Activated CD4-positive, CD25-positive, alpha-beta regulatory T cell treated with anti-CD3 and anti-CD28 coated beads, Interleukin-2, amount 50 U/mL, for 24 hours (primary cell): ENCODE measurements around the gene GARS1.

Source experiments
- ATAC-seq, 2 donors: fragments of 150-1000 bp; cut with Tn5 transposase; one replicate each; pipeline ENCODE4 v1.10.0; 2021; ENCODE audit warnings: mild to moderate bottlenecking in 1 of 2, moderate library complexity in 1 of 2

Gene GARS1

DNA sequence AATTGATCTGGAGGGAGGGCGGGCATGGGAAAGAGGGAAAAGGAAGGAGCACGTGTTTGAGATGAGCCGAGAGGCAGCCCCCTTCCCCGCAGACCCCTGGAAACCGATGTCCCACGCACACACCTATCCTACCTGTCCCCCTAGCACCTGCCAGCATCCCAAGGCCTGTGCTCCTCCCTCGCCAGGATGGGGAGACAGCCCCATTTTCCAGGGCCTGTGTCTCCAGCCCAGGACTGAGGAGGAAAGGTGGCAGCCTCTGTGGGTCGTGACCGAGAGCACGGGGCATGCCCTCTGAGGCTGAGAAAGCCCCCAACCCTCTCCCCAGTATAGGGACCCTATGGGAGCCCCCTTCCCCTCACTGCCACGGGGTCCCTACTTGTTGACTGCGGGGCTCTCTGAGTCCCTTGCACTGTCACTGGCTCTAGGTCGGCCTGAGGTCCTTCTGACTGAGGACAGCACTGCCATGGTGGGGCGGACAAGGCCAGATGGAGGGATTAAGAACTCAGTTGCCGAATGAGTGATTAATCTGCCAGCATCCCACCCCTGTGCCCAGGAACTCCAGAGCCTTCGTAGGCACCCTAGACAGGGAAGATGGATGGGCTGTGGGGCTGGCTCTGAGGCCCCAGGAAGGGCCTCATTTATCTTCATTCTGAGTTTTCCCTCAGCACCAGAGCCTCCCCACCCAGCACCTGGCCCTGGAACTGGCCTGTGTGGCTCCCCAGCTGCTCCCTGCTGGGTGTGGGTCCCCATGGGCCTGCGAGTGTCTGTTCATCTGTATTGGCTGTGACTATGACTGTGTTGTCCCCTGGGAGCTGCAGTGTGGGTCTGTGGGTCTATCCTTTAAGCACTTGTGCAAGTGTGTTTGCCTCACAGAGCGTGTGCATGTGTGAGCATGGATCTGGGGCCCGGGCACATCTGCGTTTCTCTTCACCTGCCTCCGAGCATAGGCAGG lies 61.6 kb downstream of the GARS1 start:
- ATAC-seq, result no peak

DNA sequence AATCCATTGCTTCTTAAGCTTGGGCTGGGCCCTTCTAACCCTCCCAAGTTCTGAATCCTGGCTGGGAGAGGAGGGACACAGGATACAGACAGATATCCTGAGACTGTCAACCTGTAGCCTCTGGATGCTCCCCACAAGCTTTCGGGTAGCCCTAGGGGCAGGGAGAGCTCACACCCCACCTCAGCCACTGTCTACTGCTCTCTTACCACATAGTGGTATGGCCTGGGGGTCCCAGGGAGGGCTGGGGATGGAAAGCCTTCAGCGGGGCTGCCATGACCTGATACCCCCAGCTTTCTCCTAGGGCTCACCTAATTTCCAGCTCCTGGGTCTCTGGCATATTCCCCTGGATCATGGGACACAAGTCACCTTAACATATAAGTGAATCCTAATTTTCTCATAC lies 62.5 kb downstream of the GARS1 start:
- ATAC-seq, result no peak

DNA sequence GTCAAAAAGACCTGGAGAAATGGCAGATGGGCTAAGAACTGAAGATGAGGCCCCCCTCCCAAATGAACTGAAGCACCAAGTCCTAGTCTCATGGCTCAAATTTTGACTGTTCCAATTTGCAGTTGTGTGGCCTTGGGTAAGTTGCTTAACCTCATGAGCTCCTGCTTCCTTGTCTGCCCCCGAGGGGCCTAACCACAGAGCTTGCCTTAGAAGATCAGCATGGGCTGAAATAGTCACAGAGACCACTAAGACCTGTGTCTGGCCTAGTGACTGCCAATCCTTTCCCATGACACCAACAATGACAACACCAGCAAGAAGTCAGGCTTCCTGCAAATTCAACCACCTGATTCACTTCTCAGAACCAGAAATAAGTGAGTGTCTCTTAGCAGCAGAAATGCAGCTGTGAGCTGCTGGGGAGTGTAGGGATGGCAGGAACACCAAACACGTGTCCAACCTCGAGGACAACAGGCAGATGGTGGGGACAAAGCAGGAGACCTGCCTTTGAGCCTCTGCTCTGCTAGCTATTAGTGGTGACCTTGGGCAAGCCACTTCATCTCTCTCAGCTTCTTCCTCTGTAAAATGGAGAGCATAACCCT lies 63.9 kb downstream of the GARS1 start:
- no peak for ATAC-seq

DNA sequence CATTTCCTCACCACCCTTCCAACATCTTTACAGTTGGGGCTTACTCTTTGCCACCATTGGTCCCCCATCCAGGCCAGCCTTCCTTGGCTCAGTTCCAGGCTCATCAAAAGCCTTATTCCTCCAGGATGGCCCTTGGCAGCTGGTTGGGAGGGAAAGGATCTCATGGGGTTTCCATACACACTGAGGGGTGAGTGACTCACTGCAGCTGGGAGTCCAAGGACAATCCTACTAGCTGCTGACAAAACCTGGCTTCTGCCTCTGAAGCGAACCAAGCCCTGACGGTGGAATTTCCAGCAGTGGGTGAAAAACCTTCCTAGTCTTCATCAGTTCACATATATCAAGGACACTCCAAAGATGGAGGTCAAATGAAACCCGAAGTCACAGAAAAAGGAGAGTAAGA lies 64.6 kb downstream of the GARS1 start:
- no peak for ATAC-seq

DNA sequence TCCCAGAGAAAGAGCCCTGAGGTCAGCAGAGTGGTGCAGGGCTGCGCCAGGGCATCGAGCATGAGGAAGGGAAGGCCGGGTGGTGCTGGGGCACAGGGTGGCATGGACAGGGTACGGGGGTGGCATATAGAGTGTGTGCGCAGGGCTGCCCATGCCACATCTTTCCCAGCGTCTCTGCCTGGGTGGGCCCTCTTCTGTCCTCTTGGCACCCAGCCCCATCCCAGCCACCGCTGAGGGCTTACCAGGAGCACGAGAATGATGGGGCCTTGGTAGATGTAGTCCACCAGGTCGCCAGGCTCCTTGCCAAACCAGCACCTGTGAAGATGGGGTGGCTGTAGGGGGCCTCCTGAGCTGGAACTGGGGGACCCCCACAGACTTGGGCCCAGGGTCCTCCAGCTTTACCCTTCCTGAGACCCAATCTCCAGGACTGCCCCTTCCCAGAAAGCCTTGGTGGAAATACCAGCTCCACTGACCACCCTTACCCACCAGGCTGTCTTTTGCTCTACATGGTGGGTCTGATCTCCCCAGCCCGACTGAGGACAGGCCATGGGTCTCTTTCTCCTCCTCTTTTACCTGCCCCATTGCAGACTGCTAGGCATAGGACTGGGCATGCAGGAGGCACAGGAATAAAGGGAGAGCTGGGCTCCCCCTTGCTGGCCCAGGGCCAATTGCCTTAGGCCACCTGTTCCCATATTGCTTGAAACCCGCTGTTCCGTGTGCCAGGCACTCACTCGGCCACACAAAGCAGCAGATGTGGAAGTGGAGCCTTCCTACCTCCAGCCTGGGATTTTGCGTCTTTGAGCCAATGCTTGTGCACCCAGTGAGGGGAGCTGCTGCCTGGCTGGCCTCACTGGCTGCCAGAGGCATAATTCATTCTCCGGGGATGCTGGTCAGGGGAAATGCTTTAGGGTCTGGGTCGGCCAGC lies 65.9 kb downstream of the GARS1 start:
- no peak for ATAC-seq

DNA sequence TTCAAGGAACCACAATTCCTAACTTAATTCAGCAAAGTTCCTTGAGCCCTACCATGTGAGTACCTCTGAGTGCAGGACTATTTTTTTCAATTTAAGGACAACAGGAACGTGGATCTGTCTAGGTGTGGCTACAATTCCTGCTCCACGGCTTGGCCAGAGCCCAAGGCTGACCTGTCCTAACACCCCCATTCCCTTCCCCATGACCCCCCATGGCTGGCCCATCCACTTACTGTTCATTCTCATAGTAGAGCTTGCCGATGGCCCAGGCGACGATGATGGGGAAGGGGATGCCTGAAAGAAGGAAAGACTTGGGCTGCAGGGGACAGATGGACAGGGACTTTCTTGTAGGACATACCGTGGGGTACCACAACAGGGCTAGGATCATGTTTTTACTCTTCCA lies 67.2 kb downstream of the GARS1 start:
- no peak for ATAC-seq

DNA sequence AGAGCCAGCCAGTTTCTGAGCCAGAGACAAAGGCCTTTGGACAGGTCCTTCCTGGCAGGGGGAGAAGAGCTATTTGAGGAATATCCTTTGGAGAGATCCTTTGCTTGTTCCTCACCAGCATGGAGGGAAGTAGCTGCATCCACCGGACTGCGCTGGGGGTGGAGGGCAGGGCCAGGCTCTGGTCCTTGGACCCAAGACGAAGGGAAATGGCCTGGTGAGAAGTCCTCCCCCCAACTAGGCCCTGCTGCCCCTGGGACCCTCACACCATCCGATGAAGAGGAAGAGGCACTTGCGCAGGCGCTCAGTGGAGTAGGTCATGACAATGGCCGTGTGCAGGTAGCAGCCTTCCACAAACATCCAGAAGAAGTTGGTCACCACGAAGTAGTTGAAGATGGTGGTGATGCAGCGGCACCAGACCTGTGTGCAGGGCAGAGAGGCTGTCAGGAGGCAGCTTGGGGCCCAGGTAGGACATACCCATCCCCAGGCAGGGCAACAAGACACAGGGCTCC lies 67.8 kb downstream of the GARS1 start:
- no peak for ATAC-seq

DNA sequence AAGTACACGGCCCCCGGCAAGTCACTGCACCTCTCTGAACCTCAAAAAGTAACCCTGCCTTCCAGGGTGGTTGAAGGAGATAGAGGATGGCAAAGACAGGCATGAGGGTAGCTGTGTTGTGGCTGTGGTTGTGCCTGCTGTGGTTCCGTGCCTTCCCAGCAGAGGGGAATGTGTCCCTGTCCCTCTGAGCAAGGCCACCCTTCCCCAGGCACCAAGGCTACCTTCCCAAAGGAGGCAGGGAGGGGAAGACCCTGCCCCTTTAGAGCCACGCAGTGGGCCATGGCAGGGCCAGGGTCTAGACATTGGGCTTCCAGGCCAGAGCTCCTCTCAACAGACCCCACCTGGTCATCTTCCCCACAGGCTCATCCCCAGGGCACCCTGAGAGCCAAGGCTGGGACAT lies 68.7 kb downstream of the GARS1 start:
- ATAC-seq, result no peak

DNA sequence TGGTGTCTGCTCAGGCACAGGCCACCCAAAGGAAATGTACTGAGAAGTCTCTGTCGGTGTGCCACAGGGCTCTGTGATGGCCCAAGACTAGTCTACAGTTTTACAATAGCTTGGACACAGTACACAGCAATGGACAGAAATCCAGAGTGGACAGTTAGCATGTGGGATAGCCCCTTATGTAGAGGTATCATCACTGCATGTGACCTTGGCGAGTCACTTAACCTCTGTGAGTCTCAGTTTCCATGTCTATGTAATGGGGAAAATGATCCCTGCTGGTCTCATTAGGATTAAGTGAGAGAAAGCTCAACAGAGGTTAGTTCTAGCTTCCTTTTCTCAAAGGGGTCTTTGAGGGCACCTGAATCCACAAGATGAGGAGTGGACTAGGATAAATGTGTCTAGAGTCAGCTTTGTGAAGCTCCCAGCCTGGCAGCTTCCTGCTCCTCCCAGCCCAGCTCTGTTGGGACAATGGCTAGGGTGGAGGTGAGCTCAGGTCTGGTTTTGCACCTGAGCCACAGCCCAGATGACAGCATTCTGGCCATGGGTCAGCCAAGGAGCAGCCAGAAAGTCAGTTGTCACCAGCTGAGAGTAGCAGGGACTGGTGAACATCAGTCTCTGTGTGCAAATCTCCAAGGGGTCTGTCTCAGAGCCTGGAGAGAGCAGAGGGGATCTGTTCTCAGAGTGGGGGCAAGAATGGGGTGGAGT lies 69.7 kb downstream of the GARS1 start:
- ATAC-seq, result no peak

DNA sequence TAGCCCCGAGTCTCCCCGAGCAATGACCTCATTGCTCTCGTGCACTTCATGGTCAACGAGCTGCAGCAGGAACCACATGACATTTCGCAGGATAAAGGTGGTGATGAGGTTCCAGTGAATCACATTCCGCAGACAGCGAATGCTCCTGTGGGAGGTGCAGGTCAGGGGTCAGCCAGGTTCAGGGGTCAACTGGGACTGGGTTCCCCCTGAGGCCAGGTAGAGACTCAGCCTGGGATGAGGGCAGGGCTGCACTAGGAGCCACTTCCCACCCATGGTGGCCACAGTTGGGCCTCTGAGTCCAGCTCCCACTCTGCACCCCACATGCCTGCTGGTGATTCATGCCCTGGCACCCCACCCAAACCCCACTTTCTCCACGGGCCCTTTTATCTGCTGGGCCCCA lies 70.4 kb downstream of the GARS1 start:
- no peak for ATAC-seq

DNA sequence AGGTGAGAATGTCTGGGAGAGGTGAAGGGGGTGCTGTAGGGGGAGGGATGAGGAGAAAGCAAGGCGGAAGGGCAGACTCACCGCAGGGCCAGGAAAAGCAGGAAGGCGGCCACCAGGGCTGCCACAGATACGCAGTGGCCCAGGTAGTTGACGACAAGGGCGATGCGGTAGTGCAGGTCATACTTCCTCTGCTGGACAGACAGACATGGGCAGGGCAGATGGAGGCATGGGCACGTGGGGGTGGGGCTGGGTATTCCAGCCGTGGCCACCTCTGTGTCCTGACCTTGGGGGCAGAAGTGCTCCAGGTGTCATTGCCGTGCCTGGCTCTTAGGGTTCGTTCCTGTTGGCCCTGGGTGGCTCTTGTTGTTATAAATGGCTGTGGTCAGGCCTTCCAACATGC lies 70.8 kb downstream of the GARS1 start:
- ATAC-seq, result no peak

DNA sequence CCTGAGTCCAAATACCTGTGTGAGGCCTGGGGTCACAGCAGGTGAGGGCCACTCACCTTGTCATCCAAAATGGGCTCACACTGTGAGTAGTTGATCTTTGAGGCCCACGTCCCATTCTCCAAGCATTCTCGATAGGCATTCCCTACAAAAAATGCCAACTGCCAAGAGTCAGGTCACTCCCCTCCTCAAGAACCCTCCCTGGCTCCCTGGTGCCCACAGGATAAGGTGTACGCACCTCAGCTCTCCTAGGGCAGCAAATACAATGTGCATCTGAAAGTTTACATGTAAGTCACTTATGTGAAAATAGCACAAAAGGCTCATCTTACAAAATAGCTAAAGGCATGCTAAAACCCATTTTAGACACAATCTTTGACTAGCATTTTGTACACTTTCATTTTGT lies 72.5 kb downstream of the GARS1 start:
- ATAC-seq, result no peak

DNA sequence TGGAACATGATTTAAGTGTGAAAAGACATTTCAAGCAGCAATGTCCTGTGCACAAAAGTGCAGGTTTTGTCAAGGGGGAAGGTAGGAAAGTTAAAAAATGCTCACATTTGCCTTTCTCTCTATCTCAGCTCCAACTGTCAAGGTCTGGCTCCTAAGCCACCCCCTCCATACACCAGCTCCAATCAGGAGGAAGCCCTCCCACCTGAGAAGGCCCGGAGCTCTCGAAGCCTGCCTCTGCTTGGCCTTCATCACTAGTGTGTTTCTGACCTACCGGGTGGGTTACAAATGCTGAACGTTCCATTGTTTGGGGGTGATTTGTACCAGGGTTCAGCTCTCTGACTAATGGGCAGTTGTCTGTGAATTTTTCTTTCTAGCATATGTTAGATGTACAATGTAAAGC lies 73.4 kb downstream of the GARS1 start:
- ATAC-seq, result no peak

DNA sequence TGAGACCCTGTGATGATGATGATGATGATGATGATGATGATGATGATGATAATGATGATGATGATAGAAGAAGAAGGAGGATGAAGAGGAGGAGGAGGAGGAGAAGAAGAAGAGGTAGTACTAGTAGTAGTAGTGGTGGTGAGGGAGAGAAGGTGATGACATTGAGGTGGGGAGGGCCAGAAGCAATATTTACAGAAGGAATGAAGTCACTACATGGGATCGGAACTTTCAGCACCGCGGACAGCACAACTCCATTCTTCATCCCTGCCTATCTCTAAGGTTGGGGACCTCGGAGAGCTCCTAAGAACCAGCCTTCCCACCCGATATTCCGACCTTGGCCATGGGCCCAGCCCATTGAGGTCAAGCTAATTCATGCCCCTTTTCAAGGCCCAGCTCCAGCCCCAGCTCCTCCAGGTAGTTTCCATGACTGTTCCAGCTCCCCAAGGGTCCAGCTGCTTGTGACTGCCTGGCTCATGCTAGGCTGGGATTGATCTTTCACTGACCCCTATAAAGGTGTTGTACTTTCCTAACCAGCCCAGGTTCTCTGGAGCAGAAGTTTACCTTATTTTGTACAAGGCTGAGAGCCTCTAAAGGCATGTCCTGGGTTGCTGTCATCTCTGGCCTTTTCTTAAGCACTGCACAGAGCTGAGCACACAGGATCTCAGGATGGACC lies 77.3 kb downstream of the GARS1 start:
- ATAC-seq, result no peak

DNA sequence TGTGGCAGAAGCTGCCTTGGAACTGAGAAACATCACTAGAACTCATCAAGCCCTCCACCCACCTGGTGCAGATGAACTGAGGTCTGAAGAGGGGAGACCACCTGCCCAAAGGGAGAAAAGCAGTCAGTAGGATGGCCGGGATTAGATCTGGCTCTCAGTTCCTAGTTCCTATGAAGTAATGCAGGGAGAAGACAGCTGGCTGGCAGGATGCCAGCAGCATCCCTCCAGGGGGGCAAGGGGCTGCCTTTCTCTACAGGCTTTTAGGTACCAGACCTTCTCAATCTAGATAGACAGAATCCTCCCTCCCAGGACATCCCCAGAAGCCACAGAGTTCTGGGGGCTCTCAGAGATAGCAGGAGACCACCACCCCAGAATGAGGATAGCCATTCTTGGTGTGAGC lies 79.7 kb downstream of the GARS1 start:
- no peak for ATAC-seq

DNA sequence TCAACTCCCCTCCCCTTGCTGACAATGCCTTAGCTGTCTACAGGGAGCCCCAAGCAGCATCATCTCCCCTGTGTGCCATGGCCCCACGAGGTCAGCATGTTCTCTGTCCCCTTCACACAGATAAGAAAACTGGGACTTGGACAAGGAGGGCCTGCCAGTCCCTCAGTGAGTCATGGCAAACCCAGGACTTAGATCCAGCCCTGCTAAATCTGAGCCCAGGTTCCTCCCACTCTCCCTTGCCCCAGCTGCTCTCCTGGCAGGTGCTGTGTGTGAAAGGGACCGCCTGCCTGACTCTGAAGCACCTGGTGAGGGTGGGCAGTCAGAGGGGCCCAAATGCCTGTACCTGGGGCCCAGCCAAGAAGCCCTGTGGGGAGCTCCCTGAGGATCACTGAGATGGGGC lies 80.2 kb downstream of the GARS1 start:
- ATAC-seq, result no peak

DNA sequence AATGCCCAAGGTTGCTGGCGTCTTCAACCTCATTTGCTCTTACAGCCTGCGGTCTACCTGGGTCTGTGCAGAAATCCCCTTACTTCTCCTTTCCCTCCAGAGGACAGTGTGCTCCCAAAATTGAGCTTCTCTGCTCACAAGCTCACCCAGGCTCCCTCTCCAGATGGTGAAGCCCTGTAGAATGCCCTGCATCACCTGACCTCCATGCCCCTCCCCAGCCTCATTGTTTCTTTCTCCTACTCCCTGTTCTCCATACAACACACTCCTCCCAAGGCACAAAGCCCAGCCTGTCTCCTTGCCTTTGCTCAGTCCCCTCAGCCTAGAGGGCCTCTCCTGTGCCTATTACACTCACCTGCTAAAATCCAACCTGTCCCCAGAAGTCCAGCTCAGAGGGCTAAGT lies 84.1 kb downstream of the GARS1 start:
- no peak for ATAC-seq

DNA sequence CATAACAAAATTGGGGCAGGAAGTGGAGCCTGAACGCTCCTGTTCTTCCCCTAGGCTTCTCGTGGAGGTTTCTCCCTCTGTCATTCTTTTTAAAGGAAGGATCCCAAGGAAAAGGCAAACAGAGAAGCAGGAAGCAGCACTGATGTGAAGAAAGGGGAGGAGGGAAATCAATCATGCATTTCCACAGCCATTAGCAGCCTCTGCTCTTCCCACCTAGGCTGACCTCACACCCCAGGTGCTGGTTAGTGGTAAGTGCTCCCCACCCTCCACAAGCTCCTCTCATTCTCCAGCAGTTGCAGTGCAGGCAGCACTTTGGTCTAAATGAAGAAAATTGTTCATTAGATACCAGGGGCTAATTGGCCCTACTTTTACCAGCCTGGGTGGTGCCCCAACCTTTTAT lies 85.0 kb downstream of the GARS1 start:
- no peak for ATAC-seq

DNA sequence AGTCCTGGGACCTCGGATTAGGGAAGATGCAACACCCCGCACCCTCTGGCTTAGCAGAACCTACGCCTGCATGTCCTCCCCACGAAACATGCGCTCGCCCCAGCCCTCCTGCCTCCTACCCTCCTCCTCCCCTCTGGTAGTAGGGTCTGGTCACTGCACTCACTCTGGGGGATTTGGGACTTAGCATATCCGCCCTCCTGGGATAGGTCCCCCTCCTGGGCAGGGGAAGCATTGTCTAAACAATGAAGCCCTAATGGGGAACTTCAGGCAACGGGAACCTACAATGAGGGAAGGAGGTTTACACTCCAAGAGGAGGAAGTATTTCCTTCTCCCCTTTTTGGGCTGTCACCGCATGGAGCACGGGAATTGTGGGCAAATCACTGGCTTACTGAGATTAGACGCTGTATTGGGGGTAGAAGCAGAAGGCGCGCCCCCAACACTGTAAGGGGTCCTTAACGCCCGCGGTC lies 86.7 kb downstream of the GARS1 start:
- ATAC-seq, result no peak

DNA sequence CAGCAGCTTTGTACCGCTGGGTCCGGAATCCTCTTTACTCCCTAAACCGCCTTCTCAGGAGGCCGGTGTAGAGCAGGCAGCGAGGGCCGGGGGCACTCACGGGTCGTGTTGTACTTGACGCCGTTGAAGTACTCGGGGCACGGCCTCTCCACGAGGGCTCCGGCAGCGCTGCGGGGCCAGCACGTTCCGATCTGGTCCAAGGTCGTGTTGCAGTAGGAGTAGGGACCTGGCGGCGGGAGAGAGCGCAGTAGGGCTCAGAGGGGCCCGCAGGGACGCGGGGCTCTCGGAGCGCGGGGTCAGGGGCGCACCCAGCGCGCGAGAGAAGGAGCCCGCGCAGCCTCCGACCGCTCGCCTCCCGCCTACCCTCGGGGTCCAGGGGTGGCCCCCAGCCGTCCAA lies 87.1 kb downstream of the GARS1 start:
- ATAC-seq, result peak; percentile 7 to 18

DNA sequence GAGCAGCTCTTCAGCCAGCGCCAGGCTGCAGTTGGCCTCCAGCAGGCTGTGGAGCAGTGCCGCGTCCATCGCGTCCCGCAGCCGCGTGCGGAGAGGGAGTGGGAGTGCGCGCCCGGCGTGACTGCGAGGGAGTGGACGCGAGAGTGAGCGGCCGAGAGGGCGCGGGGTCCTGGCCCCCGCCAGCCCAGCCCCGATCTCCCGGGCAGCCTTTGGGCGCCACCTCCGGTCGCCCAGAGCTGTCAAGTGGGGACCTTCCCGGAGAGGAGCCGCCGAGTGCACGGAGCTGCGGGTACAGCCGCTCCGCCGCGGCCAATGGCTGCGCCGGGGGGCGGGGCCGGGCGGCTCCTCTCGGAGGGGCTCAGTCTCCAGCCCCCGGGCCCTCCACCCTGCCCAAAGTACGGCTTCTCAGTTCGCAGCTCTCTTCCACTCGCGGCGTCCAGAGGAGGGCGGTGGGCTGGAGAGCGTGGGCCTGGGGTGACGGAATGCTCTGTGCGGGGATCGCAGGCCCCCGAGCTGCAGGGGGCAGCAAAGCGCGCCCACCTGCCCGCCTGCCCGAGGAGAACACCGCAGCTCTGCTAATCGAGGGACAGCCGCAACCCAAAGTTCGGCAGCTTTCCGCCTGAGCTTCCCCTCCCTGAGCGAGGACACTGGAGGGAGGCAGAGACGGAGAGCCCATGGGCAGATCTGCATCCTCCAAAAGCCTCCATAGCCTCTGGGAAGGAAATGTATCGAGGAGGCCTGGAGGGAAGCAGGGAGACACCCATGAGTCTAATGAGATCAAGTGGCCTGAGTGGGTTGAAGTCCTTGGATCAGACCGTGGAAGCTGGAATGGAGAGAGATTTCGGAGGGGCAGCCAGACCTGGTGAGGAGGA lies 87.8 kb downstream of the GARS1 start, which contains the start of gene CRHR2:
CRHR2 (minus strand) TSS at position 245 of the 872 bp plus-strand sequence; CDS start at position 69, 176 bp downstream.
- ATAC-seq, result peak; percentile 66 to 76
